HG03457 (cell line): ENCODE results near the gene LRBA.

ENCODE experiments used
- ATAC-seq: cut with Tn5 transposase; IDR thresholded peaks from one replicate; pipeline ENCODE4 v1.9.1; 2021; ENCODE audit warnings: moderate number of reproducible peaks; ENCODE audit not compliant: unreplicated experiment

LRBA gene

DNA sequence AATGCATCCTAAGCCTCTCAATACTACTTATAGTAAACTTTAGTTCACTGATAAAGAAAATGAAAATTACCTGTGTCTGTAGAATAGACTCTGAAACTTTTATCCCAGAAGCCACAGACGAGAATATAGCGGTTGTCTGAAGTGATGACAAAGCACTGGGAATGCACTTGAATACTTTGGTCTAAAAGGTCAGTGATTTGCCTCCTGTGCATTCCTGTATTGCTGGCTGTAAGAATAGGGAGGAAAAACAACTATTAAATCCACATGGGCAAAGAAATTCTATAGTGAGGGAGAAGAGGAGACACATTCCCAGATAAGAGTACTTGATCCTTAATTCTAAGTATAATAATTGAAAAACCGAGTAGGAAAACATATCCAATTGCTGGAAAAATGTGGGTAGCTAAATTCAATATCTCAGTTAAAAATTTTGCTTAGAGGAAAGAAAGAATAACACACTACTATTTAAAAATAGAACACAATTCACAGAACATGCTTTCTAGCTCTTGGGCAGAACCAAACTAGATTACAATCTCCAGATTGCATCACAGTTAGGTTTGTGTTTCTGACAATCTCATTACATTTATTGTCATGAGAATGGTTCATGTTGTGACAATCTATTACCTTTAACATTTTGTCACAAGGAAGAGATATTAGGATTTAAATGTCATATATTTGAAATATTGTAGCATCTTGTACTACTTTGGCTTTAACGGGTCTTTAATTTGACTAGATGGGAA, 704.8 kb downstream of the LRBA start:
- ATAC-seq, result no peak

DNA sequence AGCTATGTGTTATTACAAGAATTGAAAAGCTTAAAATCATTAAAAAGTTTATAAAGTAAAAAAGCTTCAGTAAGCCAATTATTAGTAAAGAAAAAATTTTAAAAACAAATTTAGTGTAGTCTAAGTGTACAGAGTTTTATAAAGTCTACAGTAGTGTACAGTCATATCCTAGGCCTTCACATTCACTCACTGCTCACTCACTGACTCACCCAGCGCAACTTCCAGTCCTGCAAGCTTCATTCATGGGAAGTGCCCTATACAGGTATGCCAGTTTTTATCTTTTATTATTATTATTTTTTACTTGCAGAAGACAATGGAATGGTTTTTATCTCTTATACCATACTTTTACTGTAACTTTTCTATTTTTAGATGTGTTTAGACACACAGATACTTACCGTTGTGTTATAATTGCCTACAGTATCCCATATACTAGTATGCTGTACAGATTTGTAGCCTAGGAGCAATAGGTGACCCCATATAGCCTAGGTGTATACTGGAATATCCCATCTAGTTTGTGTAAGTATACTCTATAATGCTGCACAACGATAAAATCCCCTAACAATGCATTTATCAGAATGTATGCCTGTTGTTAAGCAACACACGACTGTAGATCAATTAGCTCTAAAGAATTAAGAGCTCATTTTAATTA, 706.1 kb downstream of the LRBA start:
- ATAC-seq, result no peak

DNA sequence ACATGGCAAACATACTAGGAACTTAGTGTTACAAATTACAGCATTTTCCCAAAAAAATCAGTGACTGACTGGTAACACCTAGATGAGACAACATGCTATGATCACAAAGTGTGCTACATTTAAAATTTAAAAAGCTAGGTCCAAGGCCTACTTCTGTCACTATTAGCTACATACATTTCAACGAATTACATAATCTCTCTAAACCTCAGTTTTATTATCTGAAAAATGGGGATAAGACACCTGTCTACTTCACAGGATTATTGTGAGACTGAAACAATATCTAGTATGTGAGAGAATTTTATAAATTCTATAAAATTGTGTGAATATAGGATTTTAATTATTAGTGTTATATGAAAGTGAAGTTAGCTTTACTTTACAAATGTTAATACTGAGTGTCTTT, 708.4 kb downstream of the LRBA start:
- no peak for ATAC-seq

DNA sequence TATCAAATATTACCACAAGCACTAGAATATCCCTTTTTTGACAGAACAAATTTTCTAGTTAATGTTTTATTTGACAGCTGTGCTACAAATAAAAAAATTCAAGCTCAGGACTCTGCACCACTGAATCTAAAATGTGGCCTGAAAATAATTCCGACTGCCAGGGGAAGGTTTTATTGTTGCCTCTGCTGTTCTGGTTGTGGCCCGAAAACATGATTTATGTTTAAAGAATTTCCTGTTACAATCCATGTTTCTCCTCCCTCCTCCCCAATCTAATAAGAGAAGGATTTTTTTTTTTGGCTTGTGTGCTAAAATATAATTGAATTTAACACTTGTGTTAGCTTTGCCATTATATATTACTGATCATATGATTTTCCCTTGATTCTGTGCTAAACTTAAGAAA, 709.1 kb downstream of the LRBA start:
- no peak for ATAC-seq

DNA sequence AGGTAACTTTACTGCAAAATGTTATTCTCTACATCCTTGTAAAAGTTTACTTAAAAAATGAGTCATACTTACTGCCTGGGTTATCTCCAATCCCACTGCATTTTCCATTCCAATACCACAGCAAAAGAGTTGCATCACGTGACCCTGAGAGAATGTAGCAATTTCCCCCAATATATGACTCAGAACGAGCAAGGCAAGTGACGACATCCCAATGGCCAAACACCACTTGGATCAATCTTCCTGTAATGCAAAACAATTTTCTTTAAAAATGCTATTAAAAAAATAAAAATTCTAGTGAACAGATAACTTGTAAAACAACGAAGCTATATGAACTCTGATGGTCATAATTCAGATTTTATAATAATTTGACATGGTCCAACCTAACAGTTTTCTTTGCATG, 712.5 kb downstream of the LRBA start:
- no peak for ATAC-seq

DNA sequence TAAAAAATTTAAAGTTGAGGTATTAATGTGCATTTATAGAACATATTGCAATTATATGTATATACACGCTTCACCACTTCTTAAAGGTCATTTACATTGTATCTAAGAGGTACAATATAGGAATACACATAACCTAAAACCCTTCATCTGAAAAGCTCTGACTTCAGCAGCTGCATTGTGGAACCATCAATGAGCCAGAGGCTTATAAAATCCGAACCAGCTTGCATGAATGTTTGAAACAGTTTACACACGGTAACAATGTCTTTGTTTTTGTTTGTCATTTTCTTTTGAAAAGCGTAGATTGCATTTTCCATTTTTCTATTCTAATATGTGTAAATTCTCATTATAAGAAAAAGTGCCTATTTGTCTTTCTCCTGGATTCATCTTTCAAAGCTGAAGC, 715.3 kb downstream of the LRBA start:
- ATAC-seq, result no peak

DNA sequence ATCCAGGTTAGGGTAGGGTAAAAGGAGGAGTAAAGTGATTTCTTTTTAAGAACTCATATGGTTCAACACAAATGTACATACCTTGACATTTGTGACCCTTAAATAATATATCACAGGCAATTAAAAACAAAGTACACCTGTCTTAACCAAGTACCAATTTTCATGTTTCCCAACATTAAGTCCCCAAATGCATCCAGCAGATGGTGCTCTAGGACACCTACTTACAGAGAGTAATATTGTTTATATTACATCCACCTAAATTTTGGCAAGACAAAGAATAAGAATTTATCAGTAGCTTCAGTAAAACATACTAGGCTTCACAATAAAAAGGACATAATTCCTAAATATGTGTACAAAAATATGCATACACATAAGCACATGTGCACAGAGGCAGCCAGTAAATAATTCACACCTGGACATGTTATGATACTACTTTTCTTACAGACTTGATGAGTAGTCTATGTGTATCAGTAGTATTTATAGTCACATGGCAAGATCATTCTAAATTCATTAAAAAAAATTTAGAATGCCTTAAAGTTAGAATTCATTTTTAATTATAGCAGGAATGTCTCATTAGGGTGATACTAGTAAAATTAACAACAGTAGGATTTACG, 717.1 kb downstream of the LRBA start:
- ATAC-seq, result no peak

DNA sequence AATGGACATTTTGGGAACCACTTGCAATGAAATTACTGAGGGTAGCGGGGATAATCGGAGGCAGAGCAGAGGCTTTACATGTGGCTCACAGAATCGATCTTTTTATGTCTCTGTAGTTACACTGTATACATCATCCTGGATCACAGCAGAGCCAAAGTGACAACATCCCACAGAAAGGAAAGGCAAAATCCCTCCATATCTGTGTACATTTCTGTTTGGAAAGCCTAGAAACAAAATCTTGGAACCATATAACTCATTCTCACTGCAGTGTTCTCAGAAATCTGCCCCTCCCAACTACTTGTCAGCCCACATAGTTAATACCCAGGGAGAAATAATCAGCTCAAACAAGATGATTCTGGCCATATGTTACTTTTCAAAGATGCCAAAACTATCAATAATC, 725.2 kb downstream of the LRBA start:
- no peak for ATAC-seq

DNA sequence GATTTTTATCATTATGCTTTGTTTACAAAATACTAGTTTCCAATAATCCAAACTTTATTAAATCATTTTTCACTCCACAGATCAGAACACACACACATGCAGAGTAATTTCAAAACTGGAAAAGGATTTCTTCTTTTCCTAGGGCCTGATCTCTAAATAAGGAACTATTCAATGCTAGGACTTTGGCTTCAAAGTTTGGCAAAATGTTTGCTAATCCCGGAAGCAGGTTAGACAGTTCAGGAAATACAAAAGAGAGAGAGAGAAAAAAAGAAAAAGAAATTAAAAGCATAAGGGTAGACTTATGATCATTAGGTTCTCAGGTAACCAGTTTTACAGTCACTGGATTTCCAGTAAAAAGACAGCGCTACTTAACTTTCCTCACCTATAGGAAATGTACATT, 725.9 kb downstream of the LRBA start:
- ATAC-seq, result no peak

DNA sequence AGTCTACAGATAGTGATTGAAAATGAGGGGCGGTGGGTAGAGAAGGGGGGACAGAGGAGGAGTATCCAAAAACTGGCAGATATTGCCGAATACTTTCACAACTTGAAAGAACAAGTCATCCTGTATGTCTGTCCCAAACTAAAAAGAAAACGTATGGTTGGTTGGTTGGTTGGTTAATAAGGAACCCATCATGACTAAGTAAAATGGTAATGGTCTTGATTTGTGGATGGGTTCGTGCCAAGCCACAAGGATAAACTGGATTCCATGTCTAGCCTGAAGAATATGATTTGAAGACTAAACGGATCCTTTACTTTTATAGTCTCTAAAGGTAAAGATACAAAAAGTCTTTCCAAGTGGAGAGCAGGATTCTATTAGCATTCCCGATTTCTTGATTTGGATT, 728.4 kb downstream of the LRBA start:
- no peak for ATAC-seq

DNA sequence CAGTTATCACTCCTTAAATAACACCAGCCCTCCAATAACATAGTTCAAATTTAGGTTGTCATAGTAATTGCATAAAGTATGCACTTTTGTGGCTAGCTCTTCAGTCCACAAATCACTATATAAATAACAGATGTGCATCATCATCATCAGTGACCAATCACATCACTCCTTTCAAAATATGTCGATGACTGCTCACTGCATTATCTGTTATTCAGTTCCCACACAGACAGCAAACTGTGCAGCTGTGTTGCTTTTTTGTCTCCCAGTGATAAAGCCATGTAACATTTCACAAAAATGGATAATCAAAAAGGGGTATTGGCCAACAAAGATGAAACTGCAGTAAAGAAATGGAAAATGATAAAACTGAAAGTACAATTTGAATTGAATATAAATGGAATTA, 731.4 kb downstream of the LRBA start:
- no peak for ATAC-seq

DNA sequence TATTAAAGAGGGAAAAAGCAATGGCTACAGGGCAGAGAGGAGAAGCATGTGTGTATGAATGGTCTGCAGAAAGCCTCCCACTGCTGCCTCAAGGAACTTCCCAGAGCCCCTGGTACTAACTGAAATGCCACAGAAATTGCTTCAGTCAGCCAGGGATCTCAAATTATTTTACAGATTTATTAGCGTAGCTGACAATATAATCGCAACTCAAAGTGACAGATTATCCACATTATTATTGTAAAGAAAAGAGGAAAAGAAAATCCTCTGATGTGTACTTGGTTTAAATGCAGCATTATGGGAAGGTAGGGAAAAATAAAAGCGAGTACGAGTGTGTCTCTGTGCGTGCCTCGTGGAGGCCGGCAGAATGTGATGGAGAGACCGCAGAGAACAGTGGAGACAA, 734.1 kb downstream of the LRBA start:
- ATAC-seq, result no peak

DNA sequence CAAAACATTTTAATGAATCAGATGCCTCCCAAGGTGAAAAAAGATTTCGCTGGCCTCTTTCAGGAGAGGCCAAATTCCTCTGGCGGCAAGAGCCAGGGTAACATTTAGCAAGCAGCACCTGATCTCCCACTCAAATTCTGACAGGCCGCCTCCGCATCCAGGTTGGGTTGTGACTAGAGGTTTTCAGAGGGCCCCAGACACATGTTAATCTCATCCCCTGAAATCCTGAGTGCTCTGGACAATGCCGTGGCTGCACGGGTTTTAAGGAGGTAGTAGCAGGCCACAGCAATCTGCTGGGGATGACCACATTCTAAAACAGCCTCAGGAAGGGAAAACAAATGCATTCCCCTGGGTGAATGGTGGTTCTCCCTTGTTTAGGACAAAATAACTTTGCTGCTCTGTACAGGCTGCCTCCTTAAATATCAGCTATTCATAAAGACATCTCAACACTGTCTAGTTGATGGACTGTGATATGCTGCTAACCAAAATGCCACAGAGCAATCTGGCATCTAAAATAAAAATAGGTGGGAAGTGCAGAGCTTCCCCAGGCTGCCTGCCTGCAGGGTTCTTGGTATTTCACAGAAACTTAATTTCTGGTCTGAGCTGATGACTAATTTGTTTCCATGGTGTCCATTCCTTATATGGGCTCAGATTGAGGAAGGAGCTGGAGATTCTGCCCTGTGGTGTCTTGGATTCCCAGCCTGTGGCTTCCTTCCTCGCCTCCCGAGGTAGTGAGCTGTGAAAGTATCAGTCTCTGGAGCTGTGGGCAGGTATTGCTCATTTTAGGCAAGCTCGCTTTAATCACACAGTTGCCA, 734.8 kb downstream of the LRBA start:
- no peak for ATAC-seq

DNA sequence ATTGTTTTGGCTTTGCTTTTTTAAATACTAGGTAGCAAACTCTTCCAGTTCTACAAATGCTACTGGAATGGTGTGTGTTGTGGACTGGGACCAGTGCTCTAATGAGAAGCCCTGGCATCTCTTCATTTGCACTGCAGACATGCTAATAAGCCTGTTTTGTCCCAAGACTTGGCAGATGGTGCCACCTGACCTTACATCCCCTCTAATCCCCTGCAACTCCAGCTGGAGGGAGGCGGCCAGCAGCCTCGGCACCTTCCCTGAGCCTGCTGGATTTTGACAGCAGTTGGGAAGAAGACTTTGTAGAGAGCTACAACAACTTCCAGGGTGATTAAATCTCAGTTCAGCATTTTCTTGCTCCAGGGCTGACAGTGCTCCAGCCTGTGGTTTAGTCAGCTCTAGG, 736.9 kb downstream of the LRBA start:
- ATAC-seq, result no peak

DNA sequence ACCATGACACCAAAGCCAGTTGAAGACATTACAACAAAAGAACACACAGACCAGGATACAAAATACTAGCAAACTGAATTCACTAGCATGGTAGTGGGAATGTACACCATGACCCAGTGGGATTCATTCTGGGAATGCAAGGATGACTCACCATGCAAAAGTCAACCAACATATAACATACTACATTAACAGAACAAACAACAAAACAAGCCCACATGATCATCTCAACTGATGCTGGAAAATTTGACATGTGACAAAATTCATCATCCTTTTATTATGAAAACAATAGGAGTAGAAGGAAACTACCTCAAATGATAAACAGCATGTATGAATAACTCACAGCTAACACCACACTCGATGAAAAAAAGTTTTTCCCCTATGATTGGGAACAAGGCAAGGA, 746.6 kb downstream of the LRBA start:
- ATAC-seq, result no peak

DNA sequence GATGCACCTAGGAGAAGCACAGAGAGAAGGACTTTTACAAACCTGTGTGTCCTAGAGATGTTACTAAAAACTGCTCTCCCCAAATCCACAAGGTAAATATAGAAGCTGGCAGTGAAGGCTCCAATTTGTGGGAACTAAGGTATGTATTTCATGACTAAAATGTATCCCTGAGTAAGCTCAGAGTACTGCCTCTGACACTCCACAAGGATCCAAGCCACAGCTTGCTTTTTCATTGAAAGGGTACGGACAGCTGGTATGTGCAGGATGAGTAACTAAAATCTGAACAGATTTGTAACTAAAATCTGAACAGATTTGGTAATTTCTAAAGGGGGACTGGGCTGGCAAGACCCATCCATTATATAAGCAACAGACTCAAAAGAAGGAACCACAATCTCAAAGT, 749.3 kb downstream of the LRBA start:
- ATAC-seq, result no peak

DNA sequence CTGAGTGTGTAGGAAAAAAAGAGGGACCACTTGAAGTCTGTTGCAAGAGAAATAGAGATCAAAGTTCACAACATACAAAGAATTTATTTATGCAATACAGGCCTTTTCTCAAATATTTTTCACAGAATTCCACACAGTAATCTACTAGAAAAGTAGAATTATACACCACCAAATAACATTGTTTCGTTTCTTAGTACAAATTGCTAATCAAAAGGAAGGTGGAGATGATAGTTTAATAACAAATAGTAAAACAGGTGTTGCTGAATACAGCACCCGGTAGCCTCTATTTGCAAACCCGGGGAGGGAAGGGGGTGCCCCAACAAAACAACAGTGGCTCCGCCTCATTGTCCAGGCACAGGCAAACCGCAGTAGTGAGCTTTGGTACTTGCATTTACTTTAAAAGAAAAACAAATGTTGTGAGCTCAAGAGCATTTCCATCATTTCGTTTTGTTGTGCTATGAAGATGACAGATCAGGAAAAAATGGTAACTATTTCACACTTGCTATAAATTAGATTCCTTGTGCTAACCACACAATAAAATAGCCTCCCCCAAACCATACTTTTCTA, 750.4 kb downstream of the LRBA start:
- ATAC-seq, result no peak

DNA sequence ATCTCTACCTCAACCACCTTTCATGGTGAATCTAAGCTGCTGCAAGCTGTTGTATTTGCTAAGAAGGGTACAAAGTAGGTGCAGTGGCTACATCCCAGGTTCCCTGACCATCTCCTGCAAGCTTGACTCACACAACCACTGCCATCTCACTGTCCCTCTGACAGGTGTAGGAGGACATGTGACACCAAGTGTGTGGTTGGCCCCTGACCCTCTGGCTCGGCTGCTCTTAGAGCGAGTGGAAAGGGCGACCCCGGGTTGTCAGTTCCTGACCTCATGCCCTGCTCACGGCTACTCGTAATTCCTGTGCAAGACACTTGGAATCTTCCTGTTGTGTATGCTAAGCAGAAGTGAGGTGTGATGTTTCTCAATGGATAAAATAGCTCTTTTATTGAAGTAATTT, 752.5 kb downstream of the LRBA start:
- ATAC-seq, result no peak

DNA sequence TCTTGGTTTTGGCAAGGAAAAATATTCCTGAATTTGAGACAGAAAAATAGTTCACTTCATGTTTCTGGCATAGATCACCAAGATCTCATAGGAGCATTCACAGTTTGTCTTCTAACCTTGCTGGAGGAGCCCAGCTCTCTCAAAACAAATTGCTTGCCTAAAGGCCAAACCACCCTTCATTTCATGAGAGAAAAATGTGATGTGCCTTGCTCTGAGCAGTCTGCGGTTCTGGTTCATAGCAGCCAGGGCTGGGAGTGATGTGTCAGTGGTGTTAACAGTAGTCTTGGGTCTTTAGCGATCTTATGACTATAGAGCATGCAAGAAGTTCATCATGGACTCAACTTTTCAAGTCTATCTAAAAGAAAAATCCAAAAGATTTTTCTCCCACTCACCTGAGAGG, 753.5 kb downstream of the LRBA start:
- no peak for ATAC-seq

DNA sequence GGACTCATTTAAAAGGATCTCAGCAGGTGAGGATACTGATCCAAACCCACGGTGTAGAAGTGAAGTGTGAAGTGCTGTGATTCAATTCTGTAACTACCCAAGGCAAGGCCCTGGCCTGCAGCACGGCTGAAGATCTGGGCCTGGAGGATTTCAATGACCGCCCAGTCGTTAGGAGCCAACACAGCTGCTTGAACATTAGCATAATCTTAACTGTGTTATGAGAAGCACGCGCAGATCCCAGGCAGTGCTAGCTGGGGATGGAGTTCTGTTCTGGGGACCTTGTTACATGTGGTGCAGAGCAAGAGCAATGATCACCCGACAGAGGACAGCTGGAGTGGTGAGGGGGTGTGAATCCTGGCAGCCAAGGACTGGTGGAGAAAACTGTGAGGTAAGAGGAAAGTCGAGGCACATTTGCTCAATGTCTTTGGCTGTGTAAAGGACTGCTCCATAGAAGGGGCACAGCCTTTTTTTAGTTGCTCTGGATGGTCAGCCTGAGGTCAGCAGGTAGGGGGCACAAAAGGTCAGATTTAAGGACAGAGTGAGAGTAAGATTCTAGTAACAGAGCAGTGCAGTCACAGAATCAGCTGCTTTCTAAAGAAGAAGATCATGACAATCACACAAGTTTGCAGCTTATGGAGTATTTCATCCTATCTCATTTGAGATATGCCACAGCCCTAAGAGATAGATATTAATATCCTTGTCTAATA, 755.1 kb downstream of the LRBA start:
- ATAC-seq, result no peak

DNA sequence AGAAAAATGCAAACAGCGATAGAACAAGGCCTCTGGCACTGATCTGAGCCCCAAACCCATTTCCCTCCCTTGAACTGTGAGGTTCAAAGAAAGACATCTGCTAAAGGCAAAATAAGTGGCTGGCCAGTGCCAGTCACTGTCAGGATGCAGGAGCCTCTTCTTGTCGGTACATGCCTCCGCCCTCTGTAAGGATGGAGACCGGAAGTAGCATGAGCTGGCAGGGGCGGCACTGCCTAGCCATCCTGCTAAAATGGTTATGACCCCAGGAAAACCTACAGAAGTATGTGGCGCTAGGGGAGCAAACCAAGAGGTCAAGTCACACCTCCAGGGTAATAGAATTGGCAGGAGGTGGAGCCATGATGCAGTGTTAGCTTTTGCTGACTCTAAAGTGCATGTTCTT, 756.5 kb downstream of the LRBA start:
- ATAC-seq, result no peak
